HepG2 (cell line): ENCODE results near the gene ARHGAP31. TPM values are rescaled to one million over a fixed set of nuclear protein-coding genes. Genes with fewer than 3 reads are reported as not detected.

Experiments
- ARID2 ChIP-seq: sonication (generic); formaldehyde crosslinking; IDR thresholded peaks from 2 replicates; pipeline ENCODE4 v1.8.1; 2022; ENCODE audit warnings: mild to moderate bottlenecking, missing genetic modification reagents, borderline replicate concordance
- ARID3A ChIP-seq: IDR thresholded peaks from 2 replicates; pipeline ENCODE4 v1.6.1; 2012; ENCODE audit warnings: low read depth, low read length, improper control_type of control experiment
- E2F5 ChIP-seq: sonication (generic); formaldehyde crosslinking; conservative IDR thresholded peaks from 2 replicates; pipeline ENCODE4 v1.4.0; 2020; ENCODE audit warnings: missing genetic modification reagents
- GATAD1 ChIP-seq: IDR thresholded peaks from 2 replicates; pipeline ENCODE4 v1.6.1; 2016; ENCODE audit warnings: missing genetic modification reagents, missing compliant biosample characterization
- HNRNPH1 ChIP-seq: fragments of 200-400 bp; formaldehyde crosslinking; optimal IDR thresholded peaks from 2 replicates; pipeline ENCODE3; 2017; ENCODE audit warnings: mild to moderate bottlenecking, low read depth, low read length
- KLF6 ChIP-seq: IDR thresholded peaks from 2 replicates; pipeline ENCODE4 v1.8.0; 2016; ENCODE audit warnings: missing biosample characterization, missing genetic modification reagents
- NFIB ChIP-seq: sonication (generic); formaldehyde crosslinking; IDR thresholded peaks from 2 replicates; pipeline ENCODE4 v1.9.0; 2021; ENCODE audit warnings: missing genetic modification reagents, mild to moderate bottlenecking, borderline replicate concordance
- ONECUT2 ChIP-seq: sonication (generic); formaldehyde crosslinking; IDR thresholded peaks from 2 replicates; pipeline ENCODE4 v1.4.0; 2020; ENCODE audit warnings: missing genetic modification reagents
- SALL2 ChIP-seq: sonication (generic); formaldehyde crosslinking; IDR thresholded peaks from 2 replicates; pipeline ENCODE4 v1.8.1; 2023; ENCODE audit warnings: mild to moderate bottlenecking, missing genetic modification reagents, inconsistent platforms
- SAP130 ChIP-seq: IDR thresholded peaks from 2 replicates; pipeline ENCODE4 v1.6.1; 2016; ENCODE audit warnings: low read depth
- SMAD3 ChIP-seq: sonication (generic); formaldehyde crosslinking; IDR thresholded peaks from 2 replicates; pipeline ENCODE4 v1.4.0; 2020; ENCODE audit warnings: missing genetic modification reagents
- TBX3 ChIP-seq: fragments of 450-650 bp; IDR thresholded peaks from 2 replicates; pipeline ENCODE4 v1.6.1; 2017; ENCODE audit warnings: antibody characterized with exemption, mild to moderate bottlenecking, inconsistent platforms, borderline replicate concordance
- YY1 ChIP-seq: IDR thresholded peaks from 2 replicates; pipeline ENCODE4 v1.6.1; 2011; ENCODE audit warnings: low read length, low read depth, moderate library complexity, mild to moderate bottlenecking; ENCODE audit not compliant: insufficient read depth, insufficient replicate concordance
- ZBTB14 ChIP-seq: sonication (generic); formaldehyde crosslinking; IDR thresholded peaks from 2 replicates; pipeline ENCODE4 v1.4.0; 2020; ENCODE audit warnings: missing genetic modification reagents
- ZBTB37 ChIP-seq: sonication (generic); formaldehyde crosslinking; IDR thresholded peaks from 2 replicates; pipeline ENCODE4 v1.4.0; 2020; ENCODE audit warnings: mild to moderate bottlenecking, missing genetic modification reagents
- ZNF17 ChIP-seq: sonication (generic); formaldehyde crosslinking; IDR thresholded peaks from 2 replicates; pipeline ENCODE4 v1.5.0; 2020; ENCODE audit warnings: mild to moderate bottlenecking, missing genetic modification reagents
- ZNF224 ChIP-seq: sonication (generic); formaldehyde crosslinking; IDR thresholded peaks from 2 replicates; pipeline ENCODE4 v1.5.0; 2020; ENCODE audit warnings: mild to moderate bottlenecking, missing genetic modification reagents
- ZNF292 ChIP-seq: sonication (generic); formaldehyde crosslinking; IDR thresholded peaks from 2 replicates; pipeline ENCODE4 v1.8.1; 2022; ENCODE audit warnings: mild to moderate bottlenecking, low read depth, missing genetic modification reagents, borderline replicate concordance
- ZNF430 ChIP-seq: sonication (generic); formaldehyde crosslinking; IDR thresholded peaks from 2 replicates; pipeline ENCODE4 v1.9.0; 2021; ENCODE audit warnings: mild to moderate bottlenecking, missing genetic modification reagents
- ZNF564 ChIP-seq: sonication (generic); formaldehyde crosslinking; IDR thresholded peaks from 2 replicates; pipeline ENCODE4 v1.8.1; 2023; ENCODE audit warnings: mild to moderate bottlenecking, missing genetic modification reagents
- ZNF674 ChIP-seq: sonication (generic); formaldehyde crosslinking; IDR thresholded peaks from 2 replicates; pipeline ENCODE4 v1.5.0; 2020; ENCODE audit warnings: low read depth, mild to moderate bottlenecking, missing genetic modification reagents
- ZNF777 ChIP-seq: sonication (generic); formaldehyde crosslinking; IDR thresholded peaks from 2 replicates; pipeline ENCODE4 v1.4.0; 2020; ENCODE audit warnings: missing genetic modification reagents
- ZNF782 ChIP-seq: sonication (generic); formaldehyde crosslinking; IDR thresholded peaks from 2 replicates; pipeline ENCODE4 v1.4.0; 2020; ENCODE audit warnings: missing genetic modification reagents, mild to moderate bottlenecking, borderline replicate concordance
- ZSCAN21 ChIP-seq: sonication (generic); formaldehyde crosslinking; IDR thresholded peaks from 2 replicates; pipeline ENCODE4 v1.8.0; 2022; ENCODE audit warnings: mild to moderate bottlenecking, missing genetic modification reagents, moderate library complexity, borderline replicate concordance
- polyA plus RNA-seq, 8 experiments: library from polyadenylated mRNA; depleted of rRNA in 3 of 8; stranded (reverse) in 7 of 8; unstranded in 1 of 8; fragments of >200 nt; fragmentation: Illumina TruSeq in 4 of 8; extraction: Trizol in 4 of 8; gene quantifications; 2 replicates each; pipeline versions ENCODE4 v1.2.1 to v1.2.3, GENCODE V29; 2011 to 2016; ENCODE audit warnings: low read depth in 4 of 8, missing spikeins in 1 of 8, mixed read lengths in 1 of 8; ENCODE audit not compliant: insufficient read depth in 1 of 8
- total RNA-seq, 5 experiments: library from RNA; depleted of rRNA; stranded (reverse); fragments of >200 nt; fragmentation: Illumina TruSeq; extraction: Trizol; gene quantifications; 2 replicates each; pipeline ENCODE4 v1.2.3, GENCODE V29; 2016; ENCODE audit warnings: low read depth in 1 of 5

Gene ARHGAP31
- total and polyA plus RNA-seq, 2 of the 13 experiments (the other 11 are each of a cell fraction or from before 2014, with no cell fraction given) = not detected

GRCh38 chr3:119322021-119322834 is 28.0 kb downstream of the ARHGAP31 start (continued):
- no peak for TF ChIP-seq ZBTB37 (CRISPR knock-in tag)
- TF ChIP-seq NFIB (CRISPR knock-in tag) = no peak
- TF ChIP-seq HNRNPH1 = no peak
- TF ChIP-seq ZNF777 = no peak
- no peak for TF ChIP-seq ONECUT2 (CRISPR knock-in tag)
- TF ChIP-seq ZSCAN21 (CRISPR knock-in tag) = no peak
- TF ChIP-seq ZNF674 (CRISPR knock-in tag) = no peak
- TF ChIP-seq SALL2 (CRISPR knock-in tag) = 0 out of 2 replicates have a peak, but pooled peaks have one; percentile 44
- TF ChIP-seq ARID2 (CRISPR knock-in tag) = 0 out of 2 replicates have a peak, but pooled peaks have one; percentile 40
- TF ChIP-seq TBX3 = no peak
- TF ChIP-seq ZBTB14 (CRISPR knock-in tag) = no peak
- 0 out of 2 replicates have a peak, but pooled peaks have one; percentile 25 for TF ChIP-seq E2F5 (CRISPR knock-in tag)
- TF ChIP-seq KLF6 (CRISPR knock-in tag) = no peak
- no peak for TF ChIP-seq ZNF292 (CRISPR knock-in tag)
- TF ChIP-seq GATAD1 (CRISPR knock-in tag) = no peak
- TF ChIP-seq ZNF782 (CRISPR knock-in tag) = no peak
- no peak for TF ChIP-seq ARID3A
- TF ChIP-seq YY1 = no peak
- 0 out of 2 replicates have a peak, but pooled peaks have one; percentile 22 for TF ChIP-seq ZNF430 (CRISPR knock-in tag)
- no peak for TF ChIP-seq ZNF224 (CRISPR knock-in tag)
- TF ChIP-seq SMAD3 (CRISPR knock-in tag) = no peak
- TF ChIP-seq ZNF17 = no peak
- TF ChIP-seq SAP130 (CRISPR knock-in tag) = no peak
- 0 out of 2 replicates have a peak, but pooled peaks have one; percentile 11 for TF ChIP-seq ZNF564 (CRISPR knock-in tag)
